ENCODE results near the gene AIRE.
"Not testable (repeated sequence)": the region's sequence is repeated elsewhere in the genome, so short reads cannot be mapped to it uniquely, and the experiment has no call there.

Gene AIRE

DNA sequence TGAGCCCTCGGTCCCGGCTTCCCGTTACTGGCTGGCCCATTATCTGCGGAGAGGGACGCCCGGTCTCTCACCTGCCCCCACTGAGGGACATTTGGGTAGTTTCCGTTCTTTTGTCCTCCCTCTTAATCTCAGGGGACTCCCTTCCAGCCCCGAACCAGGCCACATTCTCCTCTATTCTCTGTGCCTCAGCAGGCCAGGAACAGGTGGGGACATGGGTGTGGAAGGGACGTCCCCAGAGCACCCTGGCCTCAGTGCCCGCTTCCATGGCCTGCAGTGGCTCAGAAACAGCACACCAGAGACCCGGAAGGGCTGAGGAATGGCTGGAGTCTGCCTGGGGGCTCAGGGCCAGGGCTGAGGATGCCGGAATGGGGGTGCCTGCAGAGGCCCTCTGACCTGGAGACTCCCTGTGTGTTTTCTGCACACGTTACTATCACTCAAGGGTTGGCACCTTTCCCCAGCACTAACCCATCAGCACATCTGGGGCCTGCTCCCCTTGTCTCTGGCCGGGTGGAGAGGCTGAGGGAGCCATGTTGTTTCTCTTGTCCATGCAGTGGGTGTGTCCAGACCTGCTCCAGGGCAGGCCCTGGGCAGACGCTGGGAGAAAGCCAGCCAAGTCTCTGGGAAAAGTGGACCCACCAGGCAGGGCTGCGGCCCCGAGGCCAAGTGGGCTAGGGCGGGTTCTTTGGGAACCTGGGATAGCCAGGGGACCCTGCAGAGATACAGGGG, 14.0 kb upstream of the AIRE start:
- Histone ChIP-seq H3K36me3 (ENCODE audit: control insufficient read depth in 2 of 2, insufficient read depth in 2 of 2, low read length in 2 of 2) (no peaks in the 10 kb centered on the region), H3K4me3 (ENCODE audit: low read length in 2 of 2) (no peak overlapping the region), H3K9me3 (ENCODE audit: control insufficient read depth in 2 of 2, low read length in 2 of 2) (no peaks in the 10 kb centered on the region), H3K9ac (ENCODE audit: low read length in 2 of 2) (no peak overlapping the region), H3K27ac (ENCODE audit: low read length) (no peak overlapping the region), H3K27me3 (ENCODE audit: control insufficient read depth in 1 of 2, insufficient read depth in 2 of 2, low read length in 2 of 2) (no peaks in the 10 kb centered on the region), H3K4me1 (ENCODE audit: control insufficient read depth, insufficient read depth, low read length) (no peaks in the 10 kb centered on the region)

DNA sequence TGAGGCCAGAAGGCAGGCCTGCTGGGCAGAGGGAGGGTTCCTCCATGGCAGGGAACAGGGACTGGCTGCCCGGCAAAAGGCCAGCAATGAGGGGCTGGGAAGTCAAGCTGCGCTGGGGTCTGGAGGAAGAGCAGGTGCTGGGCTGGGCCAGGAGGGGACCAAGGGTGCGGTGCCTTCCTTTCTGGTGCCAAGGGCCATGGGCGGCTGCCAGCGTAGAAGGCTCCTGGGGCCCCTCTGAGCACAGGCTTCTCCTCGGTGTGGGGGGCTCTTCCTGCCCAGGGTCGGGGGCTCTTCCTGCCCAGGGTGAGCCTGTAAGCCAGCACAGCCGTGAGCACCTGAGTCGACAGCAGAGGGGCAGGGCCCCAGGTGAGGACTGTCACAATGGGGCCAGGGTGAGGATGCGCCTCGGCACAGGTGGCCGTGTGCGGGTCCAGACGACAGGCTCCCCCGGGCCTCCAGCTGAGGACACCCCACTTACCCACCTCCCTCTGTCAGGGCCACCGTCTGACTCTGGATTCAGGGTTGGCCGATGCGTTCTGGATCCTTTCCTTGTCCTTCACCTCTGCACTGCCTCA, 13.3 kb upstream of the AIRE start:
- H3K9me3 ChIP-seq (ENCODE audit: control insufficient read depth in 2 of 2, low read length in 2 of 2) = no peaks in the 10 kb centered on the region
- H3K4me1 ChIP-seq (ENCODE audit: control insufficient read depth, insufficient read depth, low read length) = no peaks in the 10 kb centered on the region
- no peak overlapping the region for H3K27ac ChIP-seq (ENCODE audit: low read length)
- H3K9ac ChIP-seq (ENCODE audit: low read length in 2 of 2) = no peak overlapping the region
- H3K27me3 ChIP-seq (ENCODE audit: control insufficient read depth in 1 of 2, insufficient read depth in 2 of 2, low read length in 2 of 2) = no peaks in the 10 kb centered on the region
- H3K36me3 ChIP-seq (ENCODE audit: control insufficient read depth in 2 of 2, insufficient read depth in 2 of 2, low read length in 2 of 2) = no peaks in the 10 kb centered on the region
- no peak overlapping the region for H3K4me3 ChIP-seq (ENCODE audit: low read length in 2 of 2)

GRCh38 chr21:44273046-44273445, 12.6 kb upstream of the AIRE start:
- Histone ChIP-seq H3K4me3 (ENCODE audit: low read length in 2 of 2) (no peak overlapping the region), H3K27me3 (ENCODE audit: control insufficient read depth in 1 of 2, insufficient read depth in 2 of 2, low read length in 2 of 2) (no peaks in the 10 kb centered on the region), H3K27ac (ENCODE audit: low read length) (no peak overlapping the region), H3K36me3 (ENCODE audit: control insufficient read depth in 2 of 2, insufficient read depth in 2 of 2, low read length in 2 of 2) (no peaks in the 10 kb centered on the region), H3K4me1 (ENCODE audit: control insufficient read depth, insufficient read depth, low read length) (no peaks in the 10 kb centered on the region), H3K9me3 (ENCODE audit: control insufficient read depth in 2 of 2, low read length in 2 of 2) (no peaks in the 10 kb centered on the region), H3K9ac (ENCODE audit: low read length in 2 of 2) (no peak overlapping the region)

GRCh38 chr21:44275041-44275440, 10.6 kb upstream of the AIRE start:
- Histone ChIP-seq H3K9ac (ENCODE audit: low read length in 2 of 2) (no peak overlapping the region), H3K27me3 (ENCODE audit: control insufficient read depth in 1 of 2, insufficient read depth in 2 of 2, low read length in 2 of 2) (no peaks in the 10 kb centered on the region), H3K4me1 (ENCODE audit: control insufficient read depth, insufficient read depth, low read length) (no peaks in the 10 kb centered on the region), H3K4me3 (ENCODE audit: low read length in 2 of 2) (no peak overlapping the region), H3K36me3 (ENCODE audit: control insufficient read depth in 2 of 2, insufficient read depth in 2 of 2, low read length in 2 of 2) (no peaks in the 10 kb centered on the region), H3K27ac (ENCODE audit: low read length) (no peak overlapping the region), H3K9me3 (ENCODE audit: control insufficient read depth in 2 of 2, low read length in 2 of 2) (no peaks in the 10 kb centered on the region)

- Histone ChIP-seq H3K4me3 (ENCODE audit: low read length in 2 of 2) (no peak overlapping the region), H3K9ac (ENCODE audit: low read length in 2 of 2) (no peak overlapping the region), H3K4me1 (ENCODE audit: control insufficient read depth, insufficient read depth, low read length) (no peaks in the 10 kb centered on the region), H3K27ac (ENCODE audit: low read length) (no peak overlapping the region), H3K9me3 (ENCODE audit: control insufficient read depth in 2 of 2, low read length in 2 of 2) (no peaks in the 10 kb centered on the region), H3K36me3 (ENCODE audit: control insufficient read depth in 2 of 2, insufficient read depth in 2 of 2, low read length in 2 of 2) (no peaks in the 10 kb centered on the region), H3K27me3 (ENCODE audit: control insufficient read depth in 1 of 2, insufficient read depth in 2 of 2, low read length in 2 of 2) (no peaks in the 10 kb centered on the region)
Observed at GRCh38 chr21:44279354-44280260, 6.1 kb upstream of the AIRE start.

DNA sequence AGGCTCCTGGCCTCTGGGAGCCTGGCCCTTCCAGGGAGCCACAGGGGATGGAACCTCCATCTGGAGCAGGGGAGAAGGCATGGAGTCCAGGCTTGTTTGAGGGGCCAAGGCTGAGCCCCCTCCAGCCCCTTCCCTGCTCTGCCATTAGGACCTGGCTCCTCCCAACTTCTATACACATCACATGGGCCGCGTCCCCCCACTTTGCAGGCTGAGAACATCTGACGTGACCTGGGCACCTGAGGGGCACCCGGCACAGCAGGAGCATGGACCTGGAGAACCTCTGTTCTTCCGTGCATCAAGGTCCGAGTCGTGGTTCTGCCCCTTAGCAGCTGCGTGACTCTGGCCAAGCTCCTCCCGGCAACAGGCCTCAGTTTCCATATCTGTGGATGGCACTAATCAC, 3.9 kb upstream of the AIRE start:
- no peak overlapping the region for H3K9ac ChIP-seq (ENCODE audit: low read length in 2 of 2)
- H3K9me3 ChIP-seq (ENCODE audit: control insufficient read depth in 2 of 2, low read length in 2 of 2) = no peaks in the 10 kb centered on the region
- no peak overlapping the region for H3K4me3 ChIP-seq (ENCODE audit: low read length in 2 of 2)
- H3K27ac ChIP-seq (ENCODE audit: low read length) = no peak overlapping the region
- H3K4me1 ChIP-seq (ENCODE audit: control insufficient read depth, insufficient read depth, low read length) = no peaks in the 10 kb centered on the region
- H3K36me3 ChIP-seq (ENCODE audit: control insufficient read depth in 2 of 2, insufficient read depth in 2 of 2, low read length in 2 of 2) = no peaks in the 10 kb centered on the region
- H3K27me3 ChIP-seq (ENCODE audit: control insufficient read depth in 1 of 2, insufficient read depth in 2 of 2, low read length in 2 of 2) = peaks cover 4 to 16% of the 10 kb centered on the region in 2 donors

GRCh38 chr21:44282370-44282769, 3.3 kb upstream of the AIRE start:
- no peak overlapping the region for H3K9ac ChIP-seq (ENCODE audit: low read length in 2 of 2)
- no peaks in the 10 kb centered on the region for H3K36me3 ChIP-seq (ENCODE audit: control insufficient read depth in 2 of 2, insufficient read depth in 2 of 2, low read length in 2 of 2)
- H3K4me1 ChIP-seq (ENCODE audit: control insufficient read depth, insufficient read depth, low read length) = no peaks in the 10 kb centered on the region
- no peak overlapping the region for H3K4me3 ChIP-seq (ENCODE audit: low read length in 2 of 2)
- no peaks in the 10 kb centered on the region for H3K9me3 ChIP-seq (ENCODE audit: control insufficient read depth in 2 of 2, low read length in 2 of 2)
- peaks cover 4 to 20% of the 10 kb centered on the region in 2 donors for H3K27me3 ChIP-seq (ENCODE audit: control insufficient read depth in 1 of 2, insufficient read depth in 2 of 2, low read length in 2 of 2)
- H3K27ac ChIP-seq (ENCODE audit: low read length) = no peak overlapping the region

GRCh38 chr21:44283211-44283785, 2.4 kb upstream of the AIRE start:
- H3K4me3 ChIP-seq (ENCODE audit: low read length in 2 of 2); H3K9me3 ChIP-seq (ENCODE audit: control insufficient read depth in 2 of 2, low read length in 2 of 2); H3K9ac ChIP-seq (ENCODE audit: low read length in 2 of 2); H3K27ac ChIP-seq (ENCODE audit: low read length); H3K4me1 ChIP-seq (ENCODE audit: control insufficient read depth, insufficient read depth, low read length); H3K36me3 ChIP-seq (ENCODE audit: control insufficient read depth in 2 of 2, insufficient read depth in 2 of 2, low read length in 2 of 2): not testable (repeated sequence)
- peaks cover 7 to 25% of the 10 kb centered on the region in 2 donors for H3K27me3 ChIP-seq (ENCODE audit: control insufficient read depth in 1 of 2, insufficient read depth in 2 of 2, low read length in 2 of 2)

- Histone ChIP-seq H3K9ac (ENCODE audit: low read length in 2 of 2) (no peak overlapping the region), H3K36me3 (ENCODE audit: control insufficient read depth in 2 of 2, insufficient read depth in 2 of 2, low read length in 2 of 2) (no peaks in the 10 kb centered on the region), H3K27me3 (ENCODE audit: control insufficient read depth in 1 of 2, insufficient read depth in 2 of 2, low read length in 2 of 2) (peaks cover 7 to 25% of the 10 kb centered on the region in 2 donors), H3K9me3 (ENCODE audit: control insufficient read depth in 2 of 2, low read length in 2 of 2) (no peaks in the 10 kb centered on the region), H3K27ac (ENCODE audit: low read length) (no peak overlapping the region), H3K4me1 (ENCODE audit: control insufficient read depth, insufficient read depth, low read length) (no peaks in the 10 kb centered on the region), H3K4me3 (ENCODE audit: low read length in 2 of 2) (no peak overlapping the region)
Observed at GRCh38 chr21:44283948-44284347, 1.7 kb upstream of the AIRE start.

DNA sequence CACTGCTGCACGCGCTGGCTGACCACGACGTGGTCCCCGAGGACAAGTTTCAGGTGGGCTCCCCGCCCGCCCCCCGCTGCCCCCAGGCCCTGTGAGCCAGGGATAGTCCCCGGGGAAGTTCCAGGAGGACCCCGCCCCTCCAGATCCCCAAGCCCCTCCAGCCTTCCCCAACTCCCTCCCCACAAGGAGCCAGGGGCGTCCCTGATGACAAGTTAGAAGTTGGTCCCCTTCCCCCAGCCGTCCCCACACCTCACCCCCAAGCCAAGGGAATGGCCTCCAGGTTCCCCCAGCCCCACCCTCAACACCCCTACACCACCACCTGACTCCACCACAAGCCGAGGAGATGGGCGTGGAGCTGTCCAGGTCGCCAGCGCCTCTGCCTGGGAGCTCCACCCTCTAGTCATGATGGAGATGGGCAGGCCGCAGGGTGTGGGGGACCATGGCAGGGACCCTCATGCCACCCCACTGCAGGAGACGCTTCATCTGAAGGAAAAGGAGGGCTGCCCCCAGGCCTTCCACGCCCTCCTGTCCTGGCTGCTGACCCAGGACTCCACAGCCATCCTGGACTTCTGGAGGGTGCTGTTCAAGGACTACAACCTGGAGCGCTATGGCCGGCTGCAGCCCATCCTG, 525 bp downstream of the AIRE start:
- Histone ChIP-seq H3K4me3 (ENCODE audit: low read length in 2 of 2) (no peak overlapping the region), H3K9ac (ENCODE audit: low read length in 2 of 2) (no peak overlapping the region), H3K36me3 (ENCODE audit: control insufficient read depth in 2 of 2, insufficient read depth in 2 of 2, low read length in 2 of 2) (no peaks in the 10 kb centered on the region), H3K27ac (ENCODE audit: low read length) (no peak overlapping the region), H3K27me3 (ENCODE audit: control insufficient read depth in 1 of 2, insufficient read depth in 2 of 2, low read length in 2 of 2) (peaks cover 9 to 25% of the 10 kb centered on the region in 2 donors), H3K9me3 (ENCODE audit: control insufficient read depth in 2 of 2, low read length in 2 of 2) (no peaks in the 10 kb centered on the region), H3K4me1 (ENCODE audit: control insufficient read depth, insufficient read depth, low read length) (no peaks in the 10 kb centered on the region)
